IMR-90 (cell line): ENCODE data around the gene RXRB. TPM values are rescaled to one million over a fixed set of nuclear protein-coding genes. Genes with fewer than 3 reads are reported as not detected.

Source experiments
- ATAC-seq: fragments of 200-7000 bp; cut with Tn5 transposase; 2 replicates; pipeline ENCODE4 v1.9.1; 2020; ENCODE audit warnings: low read depth, mild to moderate bottlenecking, moderate library complexity
- BruUV-seq: library from RNA; stranded (reverse); fragments of 400-500 nt; replicated peaks from 2 replicates; lab custom pipeline; 2021; lab: Mats Ljungman, UMichigan
- CTCF ChIA-PET: fragments of 300-600 bp; formaldehyde crosslinking; extraction: SDS; loops from one replicate; lab custom pipeline; 2021; ENCODE audit warnings: antibody characterized with exemption; lab: Yijun Ruan, JAX
- POLR2A ChIA-PET: fragments of 300-600 bp; sonication (Branson Sonifier 250); formaldehyde crosslinking; loops from one replicate; lab custom pipeline; 2022; ENCODE audit warnings: antibody characterized with exemption; ENCODE audit not compliant: unreplicated experiment; lab: Charles Lee
- DNase-seq: peaks from one replicate; pipeline ENCODE4 v3.0.0; 2013
- H2AFZ ChIP-seq: replicated peaks from 2 replicates; pipeline ENCODE3; 2013; ENCODE audit warnings: low read length, mild to moderate bottlenecking; ENCODE audit not compliant: poor library complexity
- H2AK5ac ChIP-seq: 2 replicates; pipeline ENCODE4 v1.6.1; 2013; ENCODE audit warnings: low read depth, low read length, inconsistent platforms
- H2AK9ac ChIP-seq: replicated peaks from 2 replicates; pipeline ENCODE3; 2013; ENCODE audit warnings: mild to moderate bottlenecking, low read depth, low read length, moderate library complexity; ENCODE audit not compliant: poor library complexity
- H2BK120ac ChIP-seq: 2 replicates; pipeline ENCODE4 v1.6.1; 2013; ENCODE audit warnings: low read depth, low read length, inconsistent platforms
- H2BK15ac ChIP-seq: 3 replicates; pipeline ENCODE4 v1.6.1; 2013; ENCODE audit warnings: low read depth, low read length, inconsistent platforms
- H2BK20ac ChIP-seq: 2 replicates; pipeline ENCODE4 v1.6.1; 2013; ENCODE audit warnings: low read depth, mild to moderate bottlenecking, inconsistent platforms, low read length, moderate library complexity
- H2BK5ac ChIP-seq: 2 replicates; pipeline ENCODE4 v1.6.1; 2013; ENCODE audit warnings: mild to moderate bottlenecking, low read depth, low read length, inconsistent platforms; ENCODE audit not compliant: poor library complexity, severe bottlenecking
- H3K14ac ChIP-seq: replicated peaks from 2 replicates; pipeline ENCODE4 v1.6.1; 2013; ENCODE audit warnings: low read depth, low read length, inconsistent platforms
- H3K18ac ChIP-seq: 2 replicates; pipeline ENCODE4 v1.6.1; 2013; ENCODE audit warnings: low read depth, low read length, control low read depth
- H3K23ac ChIP-seq: 2 replicates; pipeline ENCODE4 v1.6.1; 2013; ENCODE audit warnings: low read depth, low read length, inconsistent platforms
- H3K27ac ChIP-seq: 2 replicates; pipeline ENCODE4 v1.5.1; 2013; ENCODE audit warnings: mild to moderate bottlenecking, control low read depth, low read length; ENCODE audit not compliant: insufficient read depth
- H3K27me3 ChIP-seq: 2 replicates; pipeline ENCODE4 v1.6.1; 2013; ENCODE audit warnings: low read length; ENCODE audit not compliant: control insufficient read depth, insufficient read depth
- H3K36me3 ChIP-seq: 2 replicates; pipeline ENCODE4 v1.6.1; 2013; ENCODE audit warnings: low read length, mixed read lengths; ENCODE audit not compliant: control insufficient read depth, insufficient read depth
- H3K4ac ChIP-seq: 2 replicates; pipeline ENCODE4 v1.6.1; 2013; ENCODE audit warnings: low read depth, low read length, inconsistent platforms
- H3K4me1 ChIP-seq: 2 replicates; pipeline ENCODE4 v1.6.1; 2013; ENCODE audit warnings: low read length, mixed read lengths; ENCODE audit not compliant: control insufficient read depth, insufficient read depth
- H3K4me2 ChIP-seq: 2 replicates; pipeline ENCODE4 v1.6.1; 2013; ENCODE audit warnings: low read depth, mild to moderate bottlenecking, control low read depth, low read length, moderate library complexity
- H3K4me3 ChIP-seq: 2 replicates; pipeline ENCODE4 v1.5.1; 2013; ENCODE audit warnings: low read depth, mild to moderate bottlenecking, control low read depth, low read length, moderate library complexity; ENCODE audit not compliant: insufficient read depth
- H3K56ac ChIP-seq: 2 replicates; pipeline ENCODE4 v1.6.1; 2013; ENCODE audit warnings: low read length, inconsistent platforms; ENCODE audit not compliant: insufficient read depth; ENCODE audit errors: extremely low read depth
- H3K79me1 ChIP-seq, 2 experiments: 2 replicates each; pipeline ENCODE4 v1.6.1; 2013; ENCODE audit warnings: low read length in 2 of 2, inconsistent platforms in 1 of 2, low read depth in 1 of 2
- H3K9ac ChIP-seq: 2 replicates; pipeline ENCODE4 v1.6.1; 2013; ENCODE audit warnings: low read depth, low read length, control low read depth
- H3K9me1 ChIP-seq: 2 replicates; pipeline ENCODE4 v1.6.1; 2013; ENCODE audit warnings: low read length, inconsistent platforms; ENCODE audit not compliant: insufficient read depth
- H3K9me3 ChIP-seq: 2 replicates; pipeline ENCODE4 v1.6.1; 2013; ENCODE audit warnings: low read length; ENCODE audit not compliant: control insufficient read depth, insufficient read depth
- H4K20me1 ChIP-seq: 2 replicates; pipeline ENCODE4 v1.6.1; 2013; ENCODE audit warnings: low read length, inconsistent platforms; ENCODE audit not compliant: insufficient read depth
- H4K5ac ChIP-seq: 2 replicates; pipeline ENCODE4 v1.6.1; 2013; ENCODE audit warnings: mild to moderate bottlenecking, low read depth, low read length, control low read depth
- H4K8ac ChIP-seq, 2 experiments: 2 replicates each; pipeline ENCODE4 v1.6.1; 2013; ENCODE audit warnings: low read depth in 2 of 2, low read length in 2 of 2, control low read depth in 1 of 2, inconsistent platforms in 1 of 2
- H4K91ac ChIP-seq: 2 replicates; pipeline ENCODE4 v1.6.1; 2013; ENCODE audit warnings: low read depth, low read length, inconsistent platforms; ENCODE audit not compliant: insufficient read depth
- BHLHE40 ChIP-seq: fragments of 150-350 bp; IDR thresholded peaks from 2 replicates; pipeline ENCODE4 v1.6.1; 2016; ENCODE audit warnings: mild to moderate bottlenecking, low read depth, low read length
- CEBPB ChIP-seq: IDR thresholded peaks from 2 replicates; pipeline ENCODE4 v1.6.1; 2012; ENCODE audit warnings: low read depth, low read length, improper control_type of control experiment
- FOS ChIP-seq: fragments of 150-350 bp; IDR thresholded peaks from 2 replicates; pipeline ENCODE4 v1.6.1; 2016; ENCODE audit warnings: low read depth, low read length
- MAZ ChIP-seq: IDR thresholded peaks from 2 replicates; pipeline ENCODE4 v1.6.1; 2012; ENCODE audit warnings: low read depth, mild to moderate bottlenecking, low read length, improper control_type of control experiment, moderate library complexity, borderline replicate concordance
- NFE2L2 ChIP-seq: fragments of 150-350 bp; IDR thresholded peaks from 2 replicates; pipeline ENCODE4 v1.6.1; 2016; ENCODE audit warnings: low read depth, mild to moderate bottlenecking, low read length
- RAD21 ChIP-seq: IDR thresholded peaks from 2 replicates; pipeline ENCODE4 v1.6.1; 2012; ENCODE audit warnings: low read length, improper control_type of control experiment
- RCOR1 ChIP-seq: IDR thresholded peaks from 2 replicates; pipeline ENCODE4 v1.6.1; 2012; ENCODE audit warnings: mild to moderate bottlenecking, low read length, improper control_type of control experiment; ENCODE audit not compliant: insufficient replicate concordance
- RFX5 ChIP-seq: IDR thresholded peaks from 2 replicates; pipeline ENCODE4 v1.8.0; 2012; ENCODE audit warnings: low read depth, mild to moderate bottlenecking, low read length, moderate library complexity
- WGBS, 2 experiments: methylation state at CpG; one replicate each; pipeline versions ENCODE4 v1.1.5 to v1.1.7; 2013; ENCODE audit warnings: missing lambda C conversion rate in 2 of 2; ENCODE audit not compliant: insufficient read length in 1 of 2; ENCODE audit errors: extremely low coverage in 2 of 2; 5-methylcytosine and 5-hydroxymethylcytosine counted together
- dilution Hi-C: fragments of 300-500 bp; cut with HindIII; formaldehyde crosslinking; loops from one replicate; pipeline ENCODE4 v1.14.3; 2018; ENCODE audit warnings: low sequenced_read_pairs; ENCODE audit not compliant: unreplicated experiment
- in situ Hi-C: fragments of 300-500 bp; cut with MboI; formaldehyde crosslinking; loops from 3 replicates; pipeline ENCODE4 v1.14.3; 2019; ENCODE audit warnings: low sequenced_read_pairs, inconsistent platforms, mixed read lengths
- intact Hi-C: fragments of 100-400 bp; cut with micrococcal nuclease; formaldehyde crosslinking; loops from 2 replicates; pipeline ENCODE4 v1.10.0; 2022
- polyA plus RNA-seq, 3 experiments: library from polyadenylated mRNA; depleted of rRNA; stranded (reverse); fragments of >200 nt; gene quantifications; 2 replicates each; pipeline ENCODE4 v1.2.3, GENCODE V29; 2012; ENCODE audit warnings: low replicate concordance in 1 of 3
- total RNA-seq: library from RNA; depleted of rRNA; stranded (reverse); fragments of >200 nt; gene quantifications from 2 replicates; pipeline ENCODE4 v1.2.3, GENCODE V29; 2012
- TF ChIP-seq, protein P1 (sequence below): conservative IDR thresholded peaks from 2 replicates; pipeline ENCODE4 v1.5.1; 2012; ENCODE audit warnings: mild to moderate bottlenecking, low read depth, low read length, improper control_type of control experiment
- TF ChIP-seq, protein P2 (sequence below): fragments of 150-350 bp; IDR thresholded peaks from 2 replicates; pipeline ENCODE4 v1.6.1; 2016; ENCODE audit warnings: low read depth, mild to moderate bottlenecking, low read length, moderate library complexity, borderline replicate concordance

RXRB gene
- total and polyA plus RNA-seq, 2 of the 4 experiments (the other 2 are of a cell fraction), result 18.6 to 53.7 TPM

DNA sequence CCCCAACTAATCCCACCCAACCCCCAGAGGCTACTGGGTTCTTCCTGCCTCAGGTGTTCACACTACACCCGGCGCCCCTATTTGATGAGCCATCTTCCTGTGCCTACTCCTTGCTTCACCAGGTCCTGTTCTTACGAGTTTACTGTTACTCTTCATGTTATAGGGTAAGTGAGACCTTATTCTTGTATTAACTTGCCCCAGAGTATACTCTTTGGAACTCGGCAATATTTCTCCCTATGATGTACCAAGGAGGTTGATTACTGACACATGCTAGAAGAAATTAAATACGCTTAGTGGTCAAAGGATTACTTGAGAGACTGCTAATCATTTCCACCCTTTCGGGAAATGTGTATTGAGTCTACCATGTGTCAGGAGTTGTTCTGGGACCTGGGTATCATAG is 16.8 kb upstream of the RXRB start:
- Histone ChIP-seq H4K20me1 (no peaks in the 10 kb centered on the region), H3K27me3 (peaks cover 19% of the 10 kb centered on the region), H2BK15ac (no peak overlapping the region), H3K18ac (no peak overlapping the region), H3K9me3 (no peaks in the 10 kb centered on the region), H3K4ac (no peak overlapping the region), H4K8ac (no peak overlapping the region), H3K36me3 (no peaks in the 10 kb centered on the region), H2AK5ac (no peak overlapping the region), H2BK5ac (no peak overlapping the region), H2AK9ac (no peak overlapping the region), H3K79me1 (no peaks in the 10 kb centered on the region), H2BK20ac (no peak overlapping the region), H2BK120ac (no peak overlapping the region), H3K4me3 (no peak overlapping the region), H4K5ac (no peak overlapping the region), H3K27ac (no peak overlapping the region), H3K4me2 (no peak overlapping the region), H3K14ac (no peak overlapping the region), H3K56ac (no peak overlapping the region), H3K23ac (no peak overlapping the region), H3K4me1 (peaks cover 2% of the 10 kb centered on the region; the same call in 1 of the 2 replicates), H3K9ac (no peak overlapping the region), H4K91ac (no peak overlapping the region), H3K9me1 (no peaks in the 10 kb centered on the region), H2AFZ (no peak overlapping the region)
- in situ Hi-C loops, result no loop called here
- CTCF ChIA-PET, result no interaction called here
- BruUV-seq, result no TSS peak
- dilution Hi-C loops, result no loop called here
- no CpG with 5 or more reads among the region's 6 CpGs for WGBS, 2 experiments
- TF ChIP-seq NFE2L2 (no peak), FOS (no peak), CEBPB (no peak), RFX5 (no peak), MAZ (no peak), RAD21 (no peak), BHLHE40 (no peak), RCOR1 (no peak)
- TF ChIP-seq, protein P1, sequence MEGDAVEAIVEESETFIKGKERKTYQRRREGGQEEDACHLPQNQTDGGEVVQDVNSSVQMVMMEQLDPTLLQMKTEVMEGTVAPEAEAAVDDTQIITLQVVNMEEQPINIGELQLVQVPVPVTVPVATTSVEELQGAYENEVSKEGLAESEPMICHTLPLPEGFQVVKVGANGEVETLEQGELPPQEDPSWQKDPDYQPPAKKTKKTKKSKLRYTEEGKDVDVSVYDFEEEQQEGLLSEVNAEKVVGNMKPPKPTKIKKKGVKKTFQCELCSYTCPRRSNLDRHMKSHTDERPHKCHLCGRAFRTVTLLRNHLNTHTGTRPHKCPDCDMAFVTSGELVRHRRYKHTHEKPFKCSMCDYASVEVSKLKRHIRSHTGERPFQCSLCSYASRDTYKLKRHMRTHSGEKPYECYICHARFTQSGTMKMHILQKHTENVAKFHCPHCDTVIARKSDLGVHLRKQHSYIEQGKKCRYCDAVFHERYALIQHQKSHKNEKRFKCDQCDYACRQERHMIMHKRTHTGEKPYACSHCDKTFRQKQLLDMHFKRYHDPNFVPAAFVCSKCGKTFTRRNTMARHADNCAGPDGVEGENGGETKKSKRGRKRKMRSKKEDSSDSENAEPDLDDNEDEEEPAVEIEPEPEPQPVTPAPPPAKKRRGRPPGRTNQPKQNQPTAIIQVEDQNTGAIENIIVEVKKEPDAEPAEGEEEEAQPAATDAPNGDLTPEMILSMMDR, result no peak
- TF ChIP-seq, protein P2, sequence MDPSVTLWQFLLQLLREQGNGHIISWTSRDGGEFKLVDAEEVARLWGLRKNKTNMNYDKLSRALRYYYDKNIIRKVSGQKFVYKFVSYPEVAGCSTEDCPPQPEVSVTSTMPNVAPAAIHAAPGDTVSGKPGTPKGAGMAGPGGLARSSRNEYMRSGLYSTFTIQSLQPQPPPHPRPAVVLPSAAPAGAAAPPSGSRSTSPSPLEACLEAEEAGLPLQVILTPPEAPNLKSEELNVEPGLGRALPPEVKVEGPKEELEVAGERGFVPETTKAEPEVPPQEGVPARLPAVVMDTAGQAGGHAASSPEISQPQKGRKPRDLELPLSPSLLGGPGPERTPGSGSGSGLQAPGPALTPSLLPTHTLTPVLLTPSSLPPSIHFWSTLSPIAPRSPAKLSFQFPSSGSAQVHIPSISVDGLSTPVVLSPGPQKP, result no peak
- DNase-seq (no peak), ATAC-seq (no peak)
- POLR2A ChIA-PET, result no interaction called here
- intact Hi-C loops, result no loop called here
